Measurements from ENCODE around the gene APBB3.

APBB3 gene

DNA sequence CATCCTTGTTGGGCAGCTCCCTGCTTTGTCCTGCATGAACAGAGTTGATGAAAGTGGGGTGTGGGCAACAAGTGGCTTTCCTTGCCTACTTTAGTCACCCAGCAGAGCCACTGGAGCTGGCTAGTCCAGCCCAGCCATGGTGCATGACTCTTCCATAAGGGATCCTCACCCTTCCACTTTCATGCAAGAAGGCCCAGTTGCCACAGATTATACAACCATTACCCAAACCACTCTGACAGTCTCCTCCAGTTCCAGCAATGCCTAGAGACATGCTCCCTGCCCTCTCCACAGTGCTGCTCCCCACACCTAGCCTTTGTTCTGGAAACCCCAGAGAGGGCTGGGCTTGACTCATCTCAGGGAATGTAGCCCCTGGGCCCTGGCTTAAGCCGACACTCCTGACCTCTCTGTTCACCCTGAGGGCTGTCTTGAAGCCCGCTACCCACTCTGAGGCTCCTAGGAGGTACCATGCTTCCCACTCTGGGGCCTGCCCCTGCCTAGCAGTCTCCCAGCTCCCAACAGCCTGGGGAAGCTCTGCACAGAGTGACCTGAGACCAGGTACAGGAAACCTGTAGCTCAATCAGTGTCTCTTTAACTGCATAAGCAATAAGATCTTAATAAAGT lies 4.2 kb upstream of the APBB3 start:
- Mint-ChIP-seq H3K27me3 (ENCODE audit: low read depth) (no peaks in the 10 kb centered on the region), H3K9me3 (no peaks in the 10 kb centered on the region), H3K4me3 (peak overlapping the region; percentile 66), H3K27ac (peak overlapping the region; percentile 95), H3K36me3 (ENCODE audit: low read depth) (peaks cover 31% of the 10 kb centered on the region), H3K4me1 (ENCODE audit: low read depth) (peaks cover 35% of the 10 kb centered on the region)

GRCh38 chr5:140567871-140568270 lies 3.5 kb upstream of the APBB3 start:
- Mint-ChIP-seq H3K4me3 (peak overlapping the region; percentile 32), H3K27ac (peak overlapping the region; percentile 95), H3K36me3 (ENCODE audit: low read depth) (peaks cover 29% of the 10 kb centered on the region), H3K9me3 (no peaks in the 10 kb centered on the region), H3K4me1 (ENCODE audit: low read depth) (peaks cover 39% of the 10 kb centered on the region), H3K27me3 (ENCODE audit: low read depth) (no peaks in the 10 kb centered on the region)

DNA sequence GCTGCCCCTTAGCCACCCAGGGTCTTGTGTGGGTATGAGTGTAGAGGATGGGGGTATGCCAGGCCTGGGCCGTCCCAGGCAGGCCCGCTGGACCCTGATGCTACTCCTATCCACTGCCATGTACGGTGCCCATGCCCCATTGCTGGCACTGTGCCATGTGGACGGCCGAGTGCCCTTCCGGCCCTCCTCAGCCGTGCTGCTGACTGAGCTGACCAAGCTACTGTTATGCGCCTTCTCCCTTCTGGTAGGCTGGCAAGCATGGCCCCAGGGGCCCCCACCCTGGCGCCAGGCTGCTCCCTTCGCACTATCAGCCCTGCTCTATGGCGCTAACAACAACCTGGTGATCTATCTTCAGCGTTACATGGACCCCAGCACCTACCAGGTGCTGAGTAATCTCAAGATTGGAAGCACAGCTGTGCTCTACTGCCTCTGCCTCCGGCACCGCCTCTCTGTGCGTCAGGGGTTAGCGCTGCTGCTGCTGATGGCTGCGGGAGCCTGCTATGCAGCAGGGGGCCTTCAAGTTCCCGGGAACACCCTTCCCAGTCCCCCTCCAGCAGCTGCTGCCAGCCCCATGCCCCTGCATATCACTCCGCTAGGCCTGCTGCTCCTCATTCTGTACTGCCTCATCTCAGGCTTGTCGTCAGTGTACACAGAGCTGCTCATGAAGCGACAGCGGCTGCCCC lies 2.9 kb upstream of the APBB3 start:
- H3K36me3 Mint-ChIP-seq (ENCODE audit: low read depth), result peaks cover 29% of the 10 kb centered on the region
- no peaks in the 10 kb centered on the region for H3K9me3 Mint-ChIP-seq
- peaks cover 43% of the 10 kb centered on the region for H3K4me1 Mint-ChIP-seq (ENCODE audit: low read depth)
- peak overlapping the region; percentile 32 for H3K4me3 Mint-ChIP-seq
- H3K27me3 Mint-ChIP-seq (ENCODE audit: low read depth), result no peaks in the 10 kb centered on the region
- H3K27ac Mint-ChIP-seq, result no peak overlapping the region

- Mint-ChIP-seq H3K9me3 (no peaks in the 10 kb centered on the region), H3K27ac (no peak overlapping the region), H3K36me3 (ENCODE audit: low read depth) (peaks cover 29% of the 10 kb centered on the region), H3K27me3 (ENCODE audit: low read depth) (no peaks in the 10 kb centered on the region), H3K4me1 (ENCODE audit: low read depth) (peaks cover 43% of the 10 kb centered on the region), H3K4me3 (peak overlapping the region; percentile 29)
Measured at GRCh38 chr5:140566665-140567064, 2.3 kb upstream of the APBB3 start.

DNA sequence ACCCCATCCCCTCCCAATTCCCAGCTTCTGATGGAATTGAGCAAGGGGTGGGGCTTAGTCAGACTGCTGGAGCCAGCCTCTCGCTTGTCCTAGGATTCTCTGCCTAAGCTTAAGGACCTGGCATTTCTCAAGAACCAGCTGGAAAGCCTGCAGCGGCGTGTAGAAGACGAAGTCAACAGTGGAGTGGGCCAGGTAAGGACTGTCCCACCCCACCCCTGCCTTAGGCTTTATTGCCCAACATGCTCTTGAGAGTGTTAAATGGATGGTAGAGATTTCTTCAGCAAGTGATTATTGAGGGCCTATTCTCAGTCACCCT lies 1.3 kb upstream of the APBB3 start:
- Mint-ChIP-seq H3K36me3 (ENCODE audit: low read depth) (peaks cover 30% of the 10 kb centered on the region), H3K4me3 (peak overlapping the region; percentile 95), H3K27me3 (ENCODE audit: low read depth) (no peaks in the 10 kb centered on the region), H3K27ac (peak overlapping the region; percentile 94), H3K4me1 (ENCODE audit: low read depth) (peaks cover 41% of the 10 kb centered on the region), H3K9me3 (no peaks in the 10 kb centered on the region)

GRCh38 chr5:140565024-140565779 lies 804 bp upstream of the APBB3 start:
- Mint-ChIP-seq H3K27ac (peak overlapping the region; percentile 94), H3K9me3 (no peaks in the 10 kb centered on the region), H3K4me3 (peak overlapping the region; percentile 95), H3K36me3 (ENCODE audit: low read depth) (peaks cover 31% of the 10 kb centered on the region), H3K4me1 (ENCODE audit: low read depth) (peaks cover 42% of the 10 kb centered on the region), H3K27me3 (ENCODE audit: low read depth) (no peaks in the 10 kb centered on the region)

DNA sequence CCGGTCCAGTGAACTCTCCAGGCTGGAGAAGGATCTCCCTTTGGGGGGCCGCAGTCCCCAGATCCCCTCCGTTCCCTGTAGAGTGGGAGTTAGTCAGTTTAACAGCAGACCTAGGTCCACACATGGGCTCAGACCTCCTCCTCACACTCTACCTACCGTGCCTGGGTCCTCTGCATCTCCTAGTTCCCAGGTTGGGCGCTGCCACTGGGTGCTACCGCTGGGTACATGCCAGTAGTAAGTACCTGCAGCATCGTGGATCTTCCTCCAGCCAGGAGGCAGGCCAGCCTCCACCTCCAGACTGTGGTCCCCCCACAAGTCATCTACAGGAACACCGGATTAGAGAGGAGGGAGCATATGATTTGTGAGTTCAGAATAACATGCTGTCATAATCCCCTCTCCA lies 802 bp downstream of the APBB3 start:
- H3K4me1 Mint-ChIP-seq (ENCODE audit: low read depth), result peaks cover 34% of the 10 kb centered on the region
- no peaks in the 10 kb centered on the region for H3K27me3 Mint-ChIP-seq (ENCODE audit: low read depth)
- peaks cover 30% of the 10 kb centered on the region for H3K36me3 Mint-ChIP-seq (ENCODE audit: low read depth)
- H3K4me3 Mint-ChIP-seq, result peak overlapping the region; percentile 95
- H3K9me3 Mint-ChIP-seq, result no peaks in the 10 kb centered on the region
- H3K27ac Mint-ChIP-seq, result peak overlapping the region; percentile 92

DNA sequence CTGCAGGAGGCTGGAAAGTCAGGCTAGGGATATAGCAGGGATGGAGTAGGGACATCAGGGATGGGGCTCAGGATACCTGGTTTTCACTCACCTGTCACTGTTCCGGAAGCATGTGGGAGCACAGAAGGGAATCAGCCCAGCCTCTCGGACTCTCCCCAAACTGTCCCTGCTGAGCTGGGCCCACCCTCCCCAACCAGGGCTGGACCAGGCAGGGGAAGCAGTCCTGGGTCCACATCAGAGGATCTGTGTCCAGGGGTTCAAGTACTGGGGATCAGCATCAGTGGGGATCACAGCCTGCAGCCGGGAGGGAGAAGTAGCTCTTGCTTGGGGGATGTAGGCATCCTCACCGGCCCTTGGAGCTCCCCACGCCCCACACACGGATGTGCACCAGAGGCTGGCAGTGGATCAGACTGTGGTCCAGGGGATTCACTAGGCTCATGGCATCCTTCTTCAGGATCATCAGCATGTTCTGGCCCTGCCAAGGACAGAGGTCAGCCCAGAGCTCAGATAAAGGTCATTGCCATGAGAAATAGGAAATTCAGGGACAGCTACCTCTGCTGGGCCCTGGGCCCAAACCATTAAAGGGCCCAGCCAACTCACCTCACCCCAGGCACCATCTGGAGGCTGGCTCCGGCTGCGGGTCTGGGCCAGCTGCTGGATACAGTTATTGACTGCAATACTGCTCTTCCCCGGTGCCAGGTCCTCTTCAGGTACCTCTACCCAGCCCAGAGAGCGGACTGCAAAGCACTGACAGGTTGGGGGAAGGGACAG lies 2.5 kb downstream of the APBB3 start:
- Mint-ChIP-seq H3K36me3 (ENCODE audit: low read depth) (peaks cover 19% of the 10 kb centered on the region), H3K4me3 (no peak overlapping the region), H3K9me3 (no peaks in the 10 kb centered on the region), H3K27me3 (ENCODE audit: low read depth) (no peaks in the 10 kb centered on the region), H3K4me1 (ENCODE audit: low read depth) (peaks cover 35% of the 10 kb centered on the region), H3K27ac (no peak overlapping the region)

DNA sequence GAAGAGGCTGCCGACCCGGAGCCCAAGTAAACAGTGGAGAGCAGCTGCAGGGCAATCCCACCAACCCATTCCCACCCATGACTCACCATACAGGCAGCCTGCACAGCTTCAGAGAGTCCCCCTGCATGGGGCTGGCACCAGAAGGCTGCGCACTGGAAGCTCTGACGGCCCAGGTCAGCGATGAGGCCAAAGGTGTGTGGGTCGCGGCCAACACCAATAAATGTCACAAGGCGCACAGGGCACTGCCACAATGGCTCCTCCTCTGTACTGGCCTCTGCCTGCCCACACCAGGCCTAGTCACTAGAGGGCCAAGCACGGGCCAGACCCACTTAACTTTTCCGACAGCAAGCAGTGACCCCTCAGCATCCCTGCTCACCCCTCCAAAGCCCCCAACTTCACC lies 4.2 kb downstream of the APBB3 start:
- Mint-ChIP-seq H3K9me3 (no peaks in the 10 kb centered on the region), H3K4me1 (ENCODE audit: low read depth) (peaks cover 38% of the 10 kb centered on the region), H3K27ac (no peak overlapping the region), H3K36me3 (ENCODE audit: low read depth) (peaks cover 18% of the 10 kb centered on the region), H3K4me3 (no peak overlapping the region), H3K27me3 (ENCODE audit: low read depth) (no peaks in the 10 kb centered on the region)

DNA sequence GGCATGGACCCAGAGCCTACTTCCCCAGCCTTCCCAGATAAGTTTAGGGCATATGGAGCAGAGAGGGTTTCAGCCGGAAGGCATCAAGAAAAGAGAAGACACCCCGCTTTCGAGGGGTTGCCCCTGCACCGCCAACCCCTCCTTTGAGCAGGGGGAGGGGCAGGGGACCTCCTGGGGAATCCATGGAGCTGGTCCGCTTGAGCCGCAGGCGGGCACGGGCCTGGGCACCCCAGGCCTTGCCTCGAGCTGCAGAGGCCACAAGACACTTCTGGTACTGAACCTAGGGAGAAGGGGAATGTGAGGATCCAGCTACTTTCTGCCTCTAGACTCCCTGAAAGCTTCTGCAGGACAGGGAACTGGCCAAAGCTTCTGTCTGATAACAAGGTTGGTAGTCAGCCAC lies 5.9 kb downstream of the APBB3 start:
- H3K27ac Mint-ChIP-seq, result no peak overlapping the region
- H3K4me3 Mint-ChIP-seq, result no peak overlapping the region
- peaks cover 19% of the 10 kb centered on the region for H3K36me3 Mint-ChIP-seq (ENCODE audit: low read depth)
- no peaks in the 10 kb centered on the region for H3K27me3 Mint-ChIP-seq (ENCODE audit: low read depth)
- peaks cover 49% of the 10 kb centered on the region for H3K4me1 Mint-ChIP-seq (ENCODE audit: low read depth)
- H3K9me3 Mint-ChIP-seq, result no peaks in the 10 kb centered on the region

DNA sequence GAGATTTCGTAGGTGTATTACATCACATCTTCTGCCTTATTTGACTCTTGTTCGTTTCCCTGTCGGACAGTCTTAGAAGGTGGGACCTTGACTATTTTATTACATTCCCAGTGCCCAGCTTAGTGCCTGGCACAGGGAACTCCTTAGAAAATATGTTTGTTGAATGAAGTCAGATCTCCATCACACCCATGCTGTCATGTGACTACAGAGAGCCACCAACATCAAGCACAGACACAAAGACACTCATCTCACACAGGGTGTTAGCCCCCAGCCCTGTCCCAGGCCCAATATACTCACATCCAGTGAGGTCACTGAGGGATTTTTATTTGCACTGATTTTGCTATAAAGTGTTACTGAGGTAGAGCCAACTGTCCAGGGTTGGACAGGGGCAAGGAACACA lies 6.4 kb downstream of the APBB3 start:
- Mint-ChIP-seq H3K36me3 (ENCODE audit: low read depth) (peaks cover 25% of the 10 kb centered on the region), H3K27ac (peak overlapping the region; percentile 93), H3K4me3 (peak overlapping the region; percentile 86), H3K4me1 (ENCODE audit: low read depth) (peaks cover 51% of the 10 kb centered on the region), H3K9me3 (no peaks in the 10 kb centered on the region), H3K27me3 (ENCODE audit: low read depth) (no peaks in the 10 kb centered on the region)

DNA sequence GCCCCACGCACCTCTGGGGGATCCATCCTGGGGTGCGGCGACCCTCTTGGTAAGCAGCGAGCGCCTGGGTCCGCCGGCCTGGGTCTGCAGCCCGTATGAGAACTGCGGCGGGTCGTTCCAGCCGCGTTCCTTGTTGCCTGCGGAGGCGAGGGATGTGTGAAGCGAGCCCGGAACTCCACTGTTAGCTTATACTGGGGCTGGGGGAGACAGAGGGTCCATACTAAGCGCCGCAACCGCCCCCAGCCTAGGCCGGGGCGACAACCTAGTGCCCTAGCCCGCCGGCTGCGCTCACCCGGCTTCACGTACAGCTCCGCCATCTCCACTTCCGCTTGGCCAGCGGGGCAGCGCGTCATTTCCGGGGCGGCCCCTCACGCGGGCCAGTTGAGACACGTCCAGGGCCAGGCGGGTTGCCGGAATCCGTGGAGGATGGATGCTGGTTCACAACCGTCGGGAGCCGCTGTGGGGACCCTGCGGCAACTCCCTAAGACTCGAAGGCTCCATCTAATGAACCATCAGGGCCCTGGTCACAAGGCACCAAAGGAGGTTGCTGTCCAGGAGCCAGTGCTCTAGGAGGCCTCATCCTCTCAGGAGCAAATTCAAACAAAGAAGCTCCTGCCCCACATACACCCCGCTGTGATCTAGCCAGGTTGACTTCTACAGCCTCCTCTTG lies 7.1 kb downstream of the APBB3 start, which contains the start of gene SRA1:
Gene SRA1 (minus strand): TSS at position 338 of the 670 bp plus-strand sequence. CDS start 21 bp downstream, at position 317.
- Mint-ChIP-seq H3K9me3 (no peaks in the 10 kb centered on the region), H3K36me3 (ENCODE audit: low read depth) (peaks cover 27% of the 10 kb centered on the region), H3K4me3 (peak within 1 kb of the TSS; percentile 86), H3K27ac (peak within 1 kb of the TSS; percentile 93), H3K27me3 (ENCODE audit: low read depth) (no peaks in the 10 kb centered on the region), H3K4me1 (ENCODE audit: low read depth) (peaks cover 50% of the 10 kb centered on the region)

- Mint-ChIP-seq H3K36me3 (ENCODE audit: low read depth) (peaks cover 33% of the 10 kb centered on the region), H3K27ac (peak overlapping the region; percentile 93), H3K9me3 (no peaks in the 10 kb centered on the region), H3K4me3 (peak overlapping the region; percentile 86), H3K4me1 (ENCODE audit: low read depth) (peaks cover 52% of the 10 kb centered on the region), H3K27me3 (ENCODE audit: low read depth) (no peaks in the 10 kb centered on the region)
Measured at GRCh38 chr5:140556438-140556837, 8.0 kb downstream of the APBB3 start.

DNA sequence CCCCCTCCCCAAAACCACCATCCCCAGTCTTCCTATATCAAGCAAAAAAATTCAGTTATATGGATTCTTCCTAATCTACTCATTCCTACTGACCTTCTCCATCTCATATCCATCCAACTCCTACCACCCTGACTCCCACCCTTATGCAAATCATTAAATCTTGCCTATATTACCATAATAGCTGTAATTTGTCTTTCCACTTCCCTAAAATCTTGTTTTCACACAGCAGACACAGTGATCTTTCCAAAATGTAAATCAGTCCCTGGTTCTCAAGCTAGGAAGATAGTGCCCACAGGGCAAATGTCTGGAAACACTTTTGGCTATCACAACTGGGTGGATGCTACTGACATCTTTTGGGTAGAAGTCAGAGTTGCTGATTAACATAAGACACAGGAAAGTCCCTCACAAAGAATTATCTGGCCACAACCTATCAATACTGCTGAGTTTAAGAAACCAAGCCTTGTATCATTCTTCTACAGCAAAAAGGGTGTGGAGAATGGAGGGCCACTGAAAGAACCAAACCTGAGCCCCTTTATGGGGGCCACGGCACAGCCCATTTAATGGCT lies 8.6 kb downstream of the APBB3 start:
- Mint-ChIP-seq H3K4me3 (peak overlapping the region; percentile 86), H3K9me3 (no peaks in the 10 kb centered on the region), H3K27ac (peak overlapping the region; percentile 93), H3K4me1 (ENCODE audit: low read depth) (peaks cover 54% of the 10 kb centered on the region), H3K27me3 (ENCODE audit: low read depth) (no peaks in the 10 kb centered on the region), H3K36me3 (ENCODE audit: low read depth) (peaks cover 34% of the 10 kb centered on the region)

All from T-helper 1 cell treated with Interleukin-12 subunit alpha and Interleukin-12 subunit beta and Interleukin-4 antibody, amounts not matched to agents 30 μg/mL and 1 μg/mL, for 36 hours (primary cell).